ENCODE data around the gene ARSG.

DNA sequence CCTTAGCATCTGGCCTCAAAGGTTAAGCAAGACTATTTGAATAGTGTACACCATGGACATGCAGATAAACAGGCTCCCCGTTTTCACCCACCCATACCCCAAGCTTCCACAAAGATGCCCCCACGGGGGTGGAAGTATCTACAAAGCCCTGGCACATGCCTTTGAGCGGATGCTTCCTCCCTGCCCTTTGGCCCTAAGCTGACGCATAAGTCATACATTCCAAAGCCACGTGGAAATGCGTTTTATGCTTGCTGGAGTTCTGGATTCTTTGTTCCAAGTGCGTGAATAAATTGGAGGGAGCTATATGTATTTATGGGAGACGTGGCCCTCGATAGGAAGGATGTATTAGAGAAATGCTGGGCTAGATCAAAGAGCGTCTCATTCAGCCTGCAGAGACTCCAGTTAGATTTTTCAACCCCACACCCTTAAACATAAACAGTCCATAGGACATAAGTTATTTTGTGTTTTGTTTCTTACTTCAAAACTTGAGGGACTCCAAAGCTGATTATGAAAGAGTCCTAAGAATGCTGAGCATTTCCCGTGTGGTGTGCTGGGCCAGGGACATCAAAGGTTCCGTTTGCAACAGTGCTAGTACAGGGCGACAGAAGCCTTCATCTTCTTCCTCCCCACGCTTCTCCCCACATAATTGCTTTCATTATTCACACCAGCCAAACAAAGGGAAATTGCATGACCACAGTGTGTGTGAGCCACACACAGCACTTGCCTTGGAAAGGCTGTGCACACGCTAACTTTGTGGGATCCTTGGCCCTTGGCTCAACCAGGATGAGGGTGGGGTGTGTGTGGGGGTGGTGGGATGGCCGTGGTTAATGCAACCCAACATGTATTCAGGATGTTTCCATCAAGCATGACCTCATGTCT lies 92.4 kb downstream of the ARSG start:
- TF ChIP-seq, protein P1, sequence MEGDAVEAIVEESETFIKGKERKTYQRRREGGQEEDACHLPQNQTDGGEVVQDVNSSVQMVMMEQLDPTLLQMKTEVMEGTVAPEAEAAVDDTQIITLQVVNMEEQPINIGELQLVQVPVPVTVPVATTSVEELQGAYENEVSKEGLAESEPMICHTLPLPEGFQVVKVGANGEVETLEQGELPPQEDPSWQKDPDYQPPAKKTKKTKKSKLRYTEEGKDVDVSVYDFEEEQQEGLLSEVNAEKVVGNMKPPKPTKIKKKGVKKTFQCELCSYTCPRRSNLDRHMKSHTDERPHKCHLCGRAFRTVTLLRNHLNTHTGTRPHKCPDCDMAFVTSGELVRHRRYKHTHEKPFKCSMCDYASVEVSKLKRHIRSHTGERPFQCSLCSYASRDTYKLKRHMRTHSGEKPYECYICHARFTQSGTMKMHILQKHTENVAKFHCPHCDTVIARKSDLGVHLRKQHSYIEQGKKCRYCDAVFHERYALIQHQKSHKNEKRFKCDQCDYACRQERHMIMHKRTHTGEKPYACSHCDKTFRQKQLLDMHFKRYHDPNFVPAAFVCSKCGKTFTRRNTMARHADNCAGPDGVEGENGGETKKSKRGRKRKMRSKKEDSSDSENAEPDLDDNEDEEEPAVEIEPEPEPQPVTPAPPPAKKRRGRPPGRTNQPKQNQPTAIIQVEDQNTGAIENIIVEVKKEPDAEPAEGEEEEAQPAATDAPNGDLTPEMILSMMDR (IDR thresholded peaks at IDR 0.05) = no peak
- no peak for TF ChIP-seq EZH2phosphoT487 (IDR thresholded peaks at IDR 0.05)
